Erythroblast (primary cell): ENCODE measurements around the gene ZNF219.

Experiments
- DNase-seq, 2 experiments: peaks; one replicate each; lab custom pipeline; 2025; lab: John Stamatoyannopoulos, UW
- GATA1 ChIP-seq: IDR thresholded peaks from 2 replicates; pipeline ENCODE4 v1.6.1; 2011; ENCODE audit warnings: low read depth, mild to moderate bottlenecking, control low read depth, low read length, moderate library complexity
- POLR2A ChIP-seq: IDR thresholded peaks from 2 replicates; pipeline ENCODE4 v1.6.1; 2011; ENCODE audit warnings: mild to moderate bottlenecking, low read length

The ZNF219 gene

GRCh38 chr14:21106176-21106497, 7.7 kb upstream of the ZNF219 start:
- DNase-seq = no peak
- TF ChIP-seq GATA1 (no peak), POLR2A (no peak)

- DNase-seq = no peak
Observed at GRCh38 chr14:21105095-21105494, 6.6 kb upstream of the ZNF219 start.

GRCh38 chr14:21104448-21105060, 6.1 kb upstream of the ZNF219 start:
- peak; percentile 81 to 86 for DNase-seq

More at GRCh38 chr14:21105095-21105494, 6.6 kb upstream of the ZNF219 start:
- TF ChIP-seq POLR2A (no peak), GATA1 (no peak)

GRCh38 chr14:21103710-21104447, 5.4 kb upstream of the ZNF219 start:
- DNase-seq = peak; percentile 98
- TF ChIP-seq GATA1 = no peak
- TF ChIP-seq POLR2A = peak; percentile 93

More at GRCh38 chr14:21104448-21105060, 6.1 kb upstream of the ZNF219 start:
- TF ChIP-seq POLR2A = no peak
- TF ChIP-seq GATA1 = no peak

GRCh38 chr14:21103411-21103709, 4.9 kb upstream of the ZNF219 start:
- DNase-seq = no peak
- TF ChIP-seq GATA1 (no peak), POLR2A (no peak)

GRCh38 chr14:21102521-21103410, 4.3 kb upstream of the ZNF219 start:
- peak; percentile 71 to 78 for DNase-seq
- no peak for TF ChIP-seq GATA1
- no peak for TF ChIP-seq POLR2A

- peak; percentile 30 to 44 for DNase-seq
- TF ChIP-seq GATA1 (no peak), POLR2A (no peak)
Observed at GRCh38 chr14:21101802-21102413, 3.5 kb upstream of the ZNF219 start.

GRCh38 chr14:21100931-21101330, 2.5 kb upstream of the ZNF219 start, which contains the start of gene TMEM253:
Gene TMEM253, plus strand, starts transcription at chr14:21101066. Its CDS starts 278 bp downstream, at chr14:21101344.
- TF ChIP-seq GATA1 (no peak), POLR2A (no peak)
- DNase-seq = peak in 1 of 2 experiments; percentile 21

GRCh38 chr14:21099596-21099985, 1.1 kb upstream of the ZNF219 start:
- no peak for DNase-seq
- TF ChIP-seq POLR2A = no peak
- TF ChIP-seq GATA1 = no peak

GRCh38 chr14:21098892-21099595, 589 bp upstream of the ZNF219 start:
- TF ChIP-seq POLR2A (peak; percentile 20), GATA1 (no peak)
- DNase-seq = no peak

- TF ChIP-seq GATA1 (no peak), POLR2A (no peak)
- DNase-seq = peak in 1 of 2 experiments; percentile 26
Observed at GRCh38 chr14:21097636-21098075, 799 bp downstream of the ZNF219 start.

GRCh38 chr14:21096978-21097635, 1.3 kb downstream of the ZNF219 start:
- DNase-seq = peak in 1 of 2 experiments; percentile 22
- no peak for TF ChIP-seq POLR2A
- TF ChIP-seq GATA1 = no peak
